GM21825 (cell line): ENCODE data around the gene KRT33B.
"Not testable (repeated sequence)": the region's sequence is repeated elsewhere in the genome, so short reads cannot be mapped to it uniquely, and the experiment has no call there.

ENCODE experiments used
- ATAC-seq: cut with Tn5 transposase; IDR thresholded peaks from one replicate; pipeline ENCODE4 v1.9.1; 2021; ENCODE audit warnings: mild to moderate bottlenecking, moderate library complexity; ENCODE audit not compliant: unreplicated experiment

The KRT33B gene

DNA sequence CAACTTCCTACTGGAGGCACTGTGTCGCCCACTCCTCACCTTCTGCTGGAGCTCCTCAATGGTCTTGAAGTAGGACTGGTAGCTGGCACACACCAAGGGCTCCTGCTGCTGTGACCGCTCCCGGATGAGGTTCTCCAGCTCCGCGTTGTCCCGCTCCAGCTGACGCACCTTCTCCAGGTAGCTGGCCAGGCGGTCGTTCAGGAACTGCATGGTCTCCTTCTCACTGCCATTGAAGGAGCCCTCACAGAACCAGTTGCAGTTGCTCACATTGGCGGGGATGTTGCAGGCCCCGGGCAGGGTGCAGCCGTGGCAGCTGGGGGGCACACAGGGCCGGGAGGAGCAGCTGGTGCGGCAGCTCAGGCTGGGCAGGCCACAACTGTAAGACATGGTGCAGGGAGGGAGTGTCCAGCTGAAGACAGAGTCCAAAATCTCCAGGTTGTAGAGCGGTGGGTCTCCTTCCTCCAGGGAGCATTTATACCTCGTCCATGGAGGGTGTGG is 19.2 kb downstream of the KRT33B start, which contains the start of gene KRT33A:
TSS of gene KRT33A (minus strand) at position 448 of the 498 bp plus-strand sequence. CDS start at position 387, 61 bp downstream.
- not testable (repeated sequence) for ATAC-seq

DNA sequence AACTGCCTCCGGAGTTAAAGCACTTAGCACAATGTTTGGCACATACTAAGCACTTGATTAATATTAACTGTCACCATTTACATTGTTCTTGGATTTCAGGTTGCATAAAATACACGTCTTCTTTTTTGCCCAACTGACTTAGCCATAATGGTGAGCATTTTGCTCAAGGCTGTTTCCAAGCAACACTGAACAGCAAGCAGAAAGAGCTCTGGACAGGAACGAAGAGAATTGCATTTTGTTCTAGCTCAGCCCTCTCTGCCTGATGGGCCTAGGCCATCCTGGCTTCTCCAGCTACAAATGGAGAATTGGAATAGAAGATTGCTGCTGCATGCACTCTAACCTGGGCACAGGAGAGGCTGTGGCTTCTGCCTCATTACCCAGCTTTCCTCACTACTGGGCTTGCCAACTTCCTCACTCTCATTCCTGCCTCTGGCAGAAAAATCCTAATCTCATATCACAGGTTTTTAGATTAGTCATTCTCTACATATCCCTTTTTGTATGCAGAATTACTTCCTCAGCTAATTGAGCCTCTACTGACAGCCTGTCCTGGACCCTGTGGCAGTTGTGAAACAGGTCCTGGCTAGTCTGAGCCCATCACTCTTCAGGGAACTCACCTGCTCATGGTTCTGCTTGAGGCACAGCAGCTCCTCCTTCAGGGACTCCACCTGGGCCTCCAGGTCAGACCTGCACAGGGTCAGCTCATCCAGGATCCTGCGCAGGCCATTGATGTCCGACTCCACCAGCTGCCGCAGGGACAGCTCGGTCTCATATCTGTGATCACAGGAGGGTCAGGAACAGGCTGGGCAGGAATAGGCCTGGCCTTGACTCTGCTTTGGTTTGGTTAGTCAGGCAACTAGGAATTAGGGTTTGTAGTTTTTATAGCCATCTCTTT is 21.5 kb downstream of the KRT33B start:
- no peak for ATAC-seq

DNA sequence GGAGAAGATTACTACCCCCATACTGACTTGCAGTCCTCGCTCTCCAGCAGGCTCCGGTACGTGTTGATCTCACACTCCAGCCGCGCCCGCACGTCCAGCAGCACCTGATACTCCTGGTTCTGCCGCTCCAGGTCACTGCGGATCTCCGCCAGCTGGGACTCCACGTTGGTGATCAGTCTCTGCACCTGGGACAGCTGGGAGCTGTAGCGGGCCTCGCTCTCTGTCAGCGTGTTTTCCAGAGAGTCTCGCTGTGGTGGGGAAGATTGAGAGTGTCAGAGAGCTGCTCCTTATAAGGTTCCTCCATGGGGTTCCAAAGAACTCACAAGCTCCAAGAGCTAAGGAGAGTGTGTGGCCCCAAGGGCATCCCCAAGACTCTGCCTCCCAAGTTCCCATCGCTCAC is 23.2 kb downstream of the KRT33B start:
- not testable (repeated sequence) for ATAC-seq

DNA sequence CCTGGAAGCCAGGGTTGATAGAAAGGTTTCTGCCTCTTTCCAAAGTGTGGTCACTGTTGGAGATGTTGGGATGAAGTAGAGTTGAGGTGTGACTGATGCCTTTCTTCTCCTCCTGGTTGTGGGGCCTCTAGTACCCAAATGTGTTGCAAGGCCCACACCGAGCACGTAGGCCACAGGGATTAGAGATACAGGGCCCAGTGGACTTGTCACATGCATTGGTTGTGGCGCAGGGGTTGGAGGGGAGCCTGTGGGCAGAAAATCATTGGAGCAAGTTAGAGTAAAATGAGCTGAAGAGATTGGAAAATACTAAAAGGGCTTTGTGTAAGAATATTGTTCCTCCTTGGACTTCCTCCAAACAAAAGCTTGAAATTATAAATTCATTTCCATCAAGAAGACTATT is 23.6 kb downstream of the KRT33B start:
- no peak for ATAC-seq

DNA sequence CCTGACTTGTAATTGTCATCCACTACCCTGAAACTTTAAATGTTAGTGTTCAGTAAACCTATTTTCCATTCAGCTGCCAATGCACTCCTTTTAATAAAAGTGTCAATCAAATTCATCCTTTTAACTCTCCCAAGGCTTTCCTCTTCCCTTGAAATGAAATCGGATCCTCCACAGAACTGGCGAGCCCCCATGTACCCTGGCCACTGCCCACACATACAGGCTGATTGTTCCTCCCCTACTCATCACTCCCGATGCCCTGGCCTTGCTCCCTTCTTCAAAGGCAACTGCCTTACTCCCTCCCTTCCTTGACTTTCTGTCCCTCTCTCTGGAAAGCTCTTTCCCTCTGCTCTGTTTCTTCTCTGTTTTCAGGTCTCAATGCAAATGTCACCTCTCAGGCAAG is 26.6 kb downstream of the KRT33B start:
- no peak for ATAC-seq

DNA sequence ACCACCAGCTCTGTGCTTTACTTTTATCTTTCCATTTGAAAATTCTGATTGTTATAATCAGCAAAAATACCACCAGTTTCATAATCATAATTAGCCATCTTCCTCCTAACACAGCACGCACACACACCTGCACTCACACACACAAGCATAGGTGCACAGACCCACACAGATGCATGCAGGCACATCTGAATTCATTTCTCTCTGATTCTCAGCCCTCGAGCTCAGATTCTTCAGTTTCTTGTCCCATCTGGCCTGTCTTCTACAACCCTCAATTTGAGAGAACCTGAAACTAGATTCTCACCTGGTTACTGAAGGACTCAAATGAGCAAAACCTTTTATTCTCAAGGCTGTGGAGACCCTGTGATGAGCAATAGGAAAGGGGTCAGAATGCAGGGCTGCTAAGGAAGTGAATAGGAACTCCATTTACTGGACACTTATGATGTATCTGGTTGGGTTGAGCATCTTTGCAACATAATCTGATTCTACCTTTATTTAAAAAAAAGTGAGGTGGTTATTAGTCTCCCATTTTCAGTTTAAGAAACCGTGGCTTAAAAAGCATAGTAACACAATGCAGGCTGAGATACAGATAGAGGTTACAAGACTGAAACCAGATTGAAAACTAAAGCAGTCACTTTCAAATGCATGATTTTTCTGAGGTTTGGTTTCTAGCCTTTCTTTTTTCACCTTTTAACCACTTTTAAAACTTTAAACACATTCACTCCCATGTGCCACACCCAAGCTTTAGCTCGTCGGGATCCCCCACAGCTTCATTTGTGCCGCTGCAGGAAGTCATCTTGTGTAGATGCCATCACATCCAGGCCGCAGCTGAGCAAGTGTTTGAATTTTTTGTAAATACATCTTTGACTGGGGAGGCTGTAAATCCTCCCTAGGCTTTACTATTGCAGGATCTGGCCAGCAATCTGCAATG is 28.4 kb downstream of the KRT33B start:
- no peak for ATAC-seq

DNA sequence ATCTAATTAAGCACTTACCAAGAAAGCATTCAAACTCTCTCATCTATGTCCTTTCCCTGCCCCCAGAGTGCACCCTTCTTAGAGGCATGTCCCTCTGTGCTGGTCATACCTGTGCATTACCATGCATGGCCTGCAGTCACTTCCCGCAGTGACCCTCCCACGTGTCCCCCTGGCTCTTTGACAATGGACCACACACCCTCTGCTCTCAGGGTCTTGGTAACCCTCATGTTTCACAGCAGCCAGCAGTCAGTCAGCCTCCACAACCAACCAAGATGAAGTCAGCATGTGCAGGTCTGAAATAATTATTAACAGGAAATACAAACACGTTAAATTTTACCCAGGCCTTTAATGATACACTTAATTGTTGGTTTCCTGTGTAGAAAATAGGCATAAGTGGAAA is 29.1 kb downstream of the KRT33B start:
- ATAC-seq, result no peak

DNA sequence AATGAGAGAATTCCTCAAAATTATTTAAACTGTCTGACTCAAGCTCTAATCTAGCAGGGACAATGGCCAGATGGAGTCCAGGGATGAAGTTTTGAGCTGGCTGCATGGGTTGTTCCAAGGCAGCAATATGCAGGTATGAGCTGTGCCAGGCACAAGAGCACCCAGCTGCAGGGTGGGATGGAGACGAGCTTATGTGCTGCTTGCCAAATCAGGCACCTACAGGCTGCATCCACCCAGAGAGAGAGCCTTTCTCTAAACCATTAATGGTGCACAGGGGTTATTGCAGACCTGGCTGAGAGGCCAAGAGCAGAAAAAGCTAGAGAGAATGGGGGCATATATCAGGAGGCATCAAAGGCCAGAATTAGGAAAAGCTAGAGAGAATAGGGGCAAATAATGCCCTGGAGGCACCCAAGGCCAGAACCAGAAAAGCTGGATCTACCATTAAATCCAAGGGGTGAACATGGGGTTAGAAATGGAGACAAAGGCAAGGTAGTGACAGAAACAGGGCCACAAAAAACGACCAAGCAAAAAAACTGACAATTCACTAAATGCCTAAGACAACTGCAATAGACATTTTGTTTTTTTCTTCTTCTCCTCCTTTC is 29.9 kb downstream of the KRT33B start:
- ATAC-seq, result no peak

DNA sequence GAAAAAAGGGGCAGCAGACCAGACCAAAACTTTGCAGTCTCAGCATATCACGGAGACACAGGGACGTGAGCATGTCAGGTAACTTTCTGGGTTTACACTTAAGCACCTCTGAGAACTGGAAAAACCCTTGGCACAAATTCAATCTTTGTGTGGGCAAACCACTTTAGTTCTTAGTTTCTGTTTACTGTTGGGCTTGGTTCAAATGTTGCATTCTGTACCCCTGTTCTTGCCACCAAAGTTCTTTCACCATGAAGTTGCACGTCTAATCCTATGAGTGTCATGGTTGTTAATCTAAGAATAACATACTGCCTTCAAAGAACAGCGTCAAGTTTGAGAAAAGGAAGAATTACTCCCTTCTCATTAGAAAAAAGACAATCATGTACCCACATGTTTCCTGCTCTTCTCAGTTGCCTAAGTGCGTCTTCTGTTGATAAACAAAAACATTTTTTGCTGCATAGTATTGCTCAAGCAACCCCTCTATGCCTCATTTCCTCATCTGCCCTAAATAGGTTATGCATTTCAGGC is 30.6 kb downstream of the KRT33B start:
- no peak for ATAC-seq

DNA sequence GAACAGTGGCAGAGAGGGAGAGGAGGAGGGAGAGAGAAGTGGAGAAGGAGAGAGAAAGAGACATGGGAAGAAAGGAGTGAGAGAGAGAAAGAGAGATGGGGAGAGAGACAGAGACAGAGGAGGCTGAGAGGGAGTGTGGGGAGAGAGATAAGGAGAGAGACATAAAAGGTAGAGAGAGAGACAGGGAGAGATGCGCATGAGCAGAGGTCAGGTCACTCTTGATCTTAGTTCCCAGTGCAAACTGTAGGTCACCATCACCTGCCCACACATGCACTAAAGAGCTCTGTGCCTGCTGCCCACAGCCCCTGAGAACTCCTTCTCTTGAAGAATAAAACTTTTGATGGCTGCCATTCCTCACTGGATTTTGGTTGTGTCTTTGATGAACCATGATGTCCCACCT is 33.9 kb downstream of the KRT33B start:
- no peak for ATAC-seq

DNA sequence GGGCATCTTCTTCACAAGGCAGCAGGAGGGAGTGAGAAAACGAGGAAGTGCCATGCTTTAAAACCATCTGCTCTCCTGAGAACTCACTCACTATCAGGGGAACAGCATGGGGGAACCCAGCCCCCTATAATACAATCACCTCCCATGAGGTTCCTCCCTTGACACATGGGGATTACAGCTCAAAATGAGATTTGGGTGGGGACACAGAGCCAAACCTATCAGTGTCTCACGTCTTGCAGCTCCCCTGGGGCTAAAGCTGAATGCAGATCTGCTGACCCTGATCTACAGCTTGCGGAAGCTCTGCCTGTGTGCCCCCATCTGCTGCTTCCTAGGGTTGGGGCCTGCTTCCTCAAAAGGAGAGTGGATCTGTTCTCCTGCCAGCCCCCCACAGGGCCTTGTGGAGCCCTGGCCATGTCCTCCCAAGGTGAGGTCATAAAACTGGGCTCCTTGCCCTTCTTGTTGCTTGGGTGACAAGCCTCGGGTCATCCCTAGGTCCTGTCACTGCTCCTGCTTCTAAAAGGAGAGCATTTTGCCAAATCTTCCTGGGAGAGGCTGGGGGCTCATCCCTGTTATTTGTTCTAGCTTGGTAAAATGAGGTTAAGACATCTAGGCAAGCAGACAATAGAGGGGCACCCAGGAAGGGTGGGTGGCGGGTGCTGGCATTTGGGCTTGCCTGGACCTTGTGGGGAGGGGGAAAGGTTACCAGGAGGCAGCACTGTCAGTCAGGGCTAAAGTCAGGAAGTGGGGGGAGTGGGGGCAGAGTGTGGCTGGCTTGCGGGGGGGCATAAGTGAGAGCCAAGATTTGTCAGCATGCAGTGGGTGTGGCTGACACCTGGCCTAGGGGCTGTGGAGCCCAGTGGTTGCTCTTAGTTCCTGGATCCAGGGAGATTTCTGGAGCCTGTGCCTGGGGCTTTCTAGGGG is 35.0 kb downstream of the KRT33B start:
- ATAC-seq, result no peak

DNA sequence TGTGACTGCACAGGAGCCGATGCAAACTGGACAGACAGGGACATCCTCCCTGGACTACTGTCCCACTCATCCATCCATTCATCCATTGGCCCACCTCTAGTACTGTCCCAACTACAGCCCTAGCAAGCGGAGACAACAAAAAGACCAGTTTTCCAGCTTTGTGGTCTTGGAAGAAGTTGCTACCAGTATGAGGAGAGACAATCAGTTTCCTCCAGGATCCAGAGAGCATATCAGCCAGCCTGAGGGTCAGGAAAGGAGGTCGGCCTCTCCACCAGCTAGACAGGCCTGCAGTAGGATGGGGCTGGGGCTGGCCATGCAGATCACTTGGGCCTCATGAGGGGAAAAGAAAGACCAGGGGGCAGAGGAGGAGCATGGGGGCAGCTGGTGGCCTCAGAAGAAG is 35.8 kb downstream of the KRT33B start:
- no peak for ATAC-seq

DNA sequence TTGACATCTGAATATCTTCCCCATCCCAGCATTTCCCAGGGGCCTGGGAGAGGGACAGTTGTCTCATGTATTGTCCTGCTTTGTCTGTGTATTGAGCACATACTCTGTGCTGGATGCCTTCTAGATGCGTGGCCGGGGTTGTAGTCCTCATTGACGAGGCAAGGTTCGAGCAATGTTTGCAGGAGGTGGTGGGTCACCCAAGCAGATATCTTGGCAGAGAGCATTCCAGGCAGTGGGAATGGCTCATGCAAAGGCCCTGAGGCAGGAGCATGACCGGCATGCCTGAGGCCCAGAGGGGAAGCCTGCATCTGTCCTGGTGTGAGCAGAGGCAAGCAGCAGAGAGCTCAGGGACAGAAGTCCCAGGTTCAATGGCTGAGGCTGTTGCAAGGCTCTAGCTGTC is 36.5 kb downstream of the KRT33B start:
- no peak for ATAC-seq

DNA sequence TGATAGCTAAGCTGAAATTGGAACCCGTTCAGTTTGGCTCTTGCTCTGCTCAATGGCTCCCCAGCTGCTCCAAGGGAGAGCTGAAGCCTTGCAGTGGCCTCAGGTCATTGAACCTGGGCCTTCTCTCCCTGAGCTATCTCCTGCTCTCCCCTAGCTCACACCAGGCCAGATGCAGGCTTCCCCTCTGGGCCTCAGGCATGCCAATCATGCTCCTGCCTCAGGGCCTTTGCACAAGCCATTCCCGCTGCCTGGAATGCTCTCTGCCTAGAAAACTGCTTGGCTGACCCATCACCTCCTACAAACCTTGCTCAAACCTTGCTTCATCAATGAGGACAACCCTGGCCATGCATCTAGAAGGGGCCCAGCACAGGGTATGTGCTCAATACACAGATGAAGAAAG is 37.4 kb downstream of the KRT33B start:
- ATAC-seq, result no peak

DNA sequence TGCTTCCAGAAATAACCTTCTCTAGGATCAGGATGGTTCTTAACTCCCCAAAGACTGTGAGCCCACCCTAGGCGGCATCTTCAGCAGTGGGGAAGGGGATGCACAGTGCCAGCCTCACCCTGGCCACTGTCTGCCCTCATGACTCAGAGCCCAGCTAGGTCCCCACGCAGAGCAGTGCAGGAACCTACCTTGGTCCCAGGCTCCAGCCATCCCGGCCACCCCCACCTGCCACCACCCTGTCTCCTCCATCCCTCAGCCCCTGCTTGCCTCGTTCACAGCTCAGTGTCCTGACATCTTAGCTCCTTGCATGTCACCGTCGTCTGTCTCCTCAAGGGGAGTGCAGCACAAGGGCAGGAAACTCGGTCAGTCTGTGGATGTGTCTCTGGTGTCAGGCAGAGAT is 38.0 kb downstream of the KRT33B start:
- no peak for ATAC-seq

DNA sequence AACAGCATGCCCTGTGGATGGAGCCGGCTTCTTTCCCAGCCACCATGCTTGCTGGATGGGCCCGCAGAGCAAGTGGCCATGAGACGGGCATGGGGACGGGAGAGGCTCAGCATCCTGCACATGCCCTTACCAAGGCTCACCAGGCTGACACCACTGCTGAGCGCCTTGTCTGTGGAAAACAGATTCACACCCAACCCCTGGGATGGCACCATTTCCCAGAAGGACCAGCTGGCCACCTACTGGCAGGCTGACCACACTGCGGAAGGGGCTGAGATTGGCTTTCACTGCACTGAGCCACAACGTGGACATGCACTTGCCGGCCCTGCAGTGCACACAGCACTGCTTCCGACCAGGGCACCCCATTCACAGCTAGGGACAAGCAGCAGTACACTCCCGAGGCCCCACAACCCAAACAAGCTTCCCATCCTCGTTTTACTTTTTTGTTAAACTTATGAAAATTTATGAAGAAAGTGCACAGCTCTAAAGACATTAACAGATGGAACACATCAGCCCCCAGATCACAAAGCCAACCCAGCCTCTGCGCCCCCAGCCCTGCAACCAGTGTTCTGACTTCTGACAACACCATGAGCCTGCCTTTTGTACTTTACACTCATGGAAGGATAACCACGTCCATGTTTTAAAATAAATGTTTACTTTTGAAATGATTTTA is 40.2 kb downstream of the KRT33B start:
- no peak for ATAC-seq

DNA sequence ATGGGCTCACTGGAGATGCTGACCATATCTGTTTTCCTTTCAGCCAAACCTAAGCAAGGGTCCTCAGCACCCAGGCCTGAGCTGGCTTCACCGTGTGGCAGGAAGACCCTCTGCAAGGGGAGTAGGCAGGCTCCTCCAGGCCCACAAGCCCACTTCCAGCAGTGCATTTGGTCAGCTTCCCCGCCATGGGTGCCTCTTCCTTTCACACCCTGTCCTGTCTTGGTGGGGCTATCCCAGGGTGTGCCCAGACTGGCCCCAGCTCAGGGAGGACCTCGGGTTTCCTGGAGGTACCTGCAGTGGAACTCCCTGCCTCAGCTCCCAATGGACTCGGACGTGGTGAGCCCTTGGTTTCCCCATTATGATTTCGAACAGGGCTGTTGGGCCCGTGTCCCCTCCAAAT is 41.4 kb downstream of the KRT33B start:
- ATAC-seq, result no peak

DNA sequence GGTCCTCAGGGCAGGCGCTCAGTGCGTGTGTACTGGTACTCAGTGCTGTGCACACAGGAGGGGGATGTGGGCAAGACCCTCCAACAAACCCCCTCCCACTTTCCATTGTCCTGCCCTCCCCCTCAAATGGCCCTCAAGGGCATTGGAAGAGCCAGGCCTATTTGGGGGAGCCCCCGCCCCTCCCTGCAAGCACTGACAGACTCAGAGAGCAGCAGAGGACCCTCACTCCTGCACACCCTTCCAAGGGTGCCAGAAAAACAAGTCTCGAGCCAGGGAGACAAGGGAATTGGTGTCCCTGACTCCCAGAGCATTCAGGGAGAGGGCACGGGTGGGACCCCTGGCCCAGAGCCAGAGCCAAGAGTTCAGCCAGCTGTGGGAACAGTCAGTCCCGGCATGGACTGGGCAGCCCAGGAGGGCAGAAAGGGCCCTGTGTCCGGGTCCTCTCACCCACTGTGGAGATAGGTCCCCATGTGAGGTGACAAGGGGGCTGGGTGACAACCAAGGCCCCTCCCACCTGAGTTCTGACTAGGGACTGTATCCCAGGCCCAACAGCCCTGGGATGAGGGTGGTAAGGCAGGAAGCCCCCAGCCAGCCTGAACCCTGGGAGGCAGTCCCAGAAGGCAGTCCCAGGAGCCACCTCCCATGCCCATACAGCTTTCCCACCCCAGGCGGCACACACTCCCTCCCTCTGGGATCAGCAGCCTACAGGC is 42.0 kb downstream of the KRT33B start:
- no peak for ATAC-seq
